BLaER1 treated with 17β-estradiol and CSF1 and Interleukin-3, amounts not matched to agents 10 nM and 100 nM (cell line): Measurements from ENCODE around the gene RNF14.

Experiments used
- H3K27ac ChIP-seq, 11 experiments: shearing (Covaris generic); formaldehyde crosslinking; 2 replicates each; pipeline ENCODE4 v1.8.1; 2022
- H3K27me3 ChIP-seq, 11 experiments: shearing (Covaris generic); formaldehyde crosslinking; 2 replicates each; pipeline ENCODE4 v1.8.1; 2022
- H3K36me3 ChIP-seq, 11 experiments: shearing (Covaris generic); formaldehyde crosslinking; 2 replicates each; pipeline ENCODE4 v1.8.1; 2022
- H3K4me1 ChIP-seq, 10 experiments: shearing (Covaris generic); formaldehyde crosslinking; 2 replicates each; pipeline ENCODE4 v1.8.1; 2022
- H3K4me2 ChIP-seq, 11 experiments: shearing (Covaris generic); formaldehyde crosslinking; 2 replicates each; pipeline ENCODE4 v1.8.1; 2022
- H3K4me3 ChIP-seq, 10 experiments: shearing (Covaris generic); formaldehyde crosslinking; 2 replicates each; pipeline ENCODE4 v1.8.1; 2022
- H3K9ac ChIP-seq, 11 experiments: shearing (Covaris generic); formaldehyde crosslinking; 2 replicates each; pipeline ENCODE4 v1.8.1; 2022
- H3K9me3 ChIP-seq, 11 experiments: shearing (Covaris generic); formaldehyde crosslinking; replicated peaks in 1 of 11; 2 replicates each; pipeline ENCODE4 v1.8.1; 2022
- H4K20me1 ChIP-seq, 11 experiments: shearing (Covaris generic); formaldehyde crosslinking; 2 replicates each; pipeline ENCODE4 v1.8.1; 2022
- Cebpa-rat ChIP-seq, 11 experiments: shearing (Covaris generic); IDR thresholded peaks; 2 replicates each; pipeline ENCODE4 v1.8.1; 2022

The RNF14 gene

DNA sequence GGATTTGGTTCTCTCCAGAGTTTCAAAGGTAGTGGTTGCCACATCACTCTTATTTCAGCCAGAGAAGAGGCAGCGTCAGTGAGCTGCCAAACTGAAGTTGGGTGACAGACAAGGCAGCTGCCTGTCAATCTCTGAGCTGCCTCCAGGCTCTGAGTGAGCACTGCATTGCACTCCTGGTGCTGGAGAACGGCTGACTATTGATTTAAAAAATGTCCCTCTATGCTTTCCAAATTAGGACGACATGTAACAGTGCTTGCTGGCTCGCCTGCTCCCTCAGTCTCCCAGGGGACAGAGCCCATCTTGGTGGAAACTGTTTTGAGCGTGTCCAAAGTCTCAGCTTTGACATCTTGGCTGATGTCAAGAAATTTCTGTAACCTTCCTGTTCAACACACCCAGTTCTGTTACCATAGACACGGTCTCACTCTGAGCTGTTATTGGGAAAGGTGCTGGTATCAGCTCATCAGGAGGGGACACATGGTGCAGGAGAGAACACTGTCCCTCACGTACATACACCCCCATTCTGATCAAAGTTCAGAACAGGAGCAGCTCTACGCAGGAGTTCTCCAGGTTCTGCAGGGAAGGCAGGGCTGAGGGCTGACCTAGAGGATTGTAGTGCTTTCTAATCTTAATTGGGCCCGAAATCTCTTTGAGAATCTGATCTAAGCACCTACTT lies 26.6 kb upstream of the RNF14 start:
- Histone ChIP-seq H3K27ac (peak overlapping the region in 5 of 11 experiments; percentile 3 to 73 (median 70); a peak in 2 of 22 replicates), H3K9me3 (no peaks in the 10 kb centered on the region), H3K4me1 (peaks cover 31 to 92% (median 44%) of the 10 kb centered on the region in 10 experiments), H3K27me3 (no peaks in the 10 kb centered on the region), H3K36me3 (peaks cover 23 to 37% (median 32%) of the 10 kb centered on the region in 11 experiments), H3K4me2 (peak overlapping the region; percentile 51 to 93 (median 64)), H3K4me3 (no peak overlapping the region), H3K9ac (peak overlapping the region in 3 of 11 experiments; percentile 16 to 36 (median 17); a peak in 3 of 22 replicates), H4K20me1 (peaks cover 0 to 9% (median 0%) of the 10 kb centered on the region in 11 experiments; a peak in 5 of 22 replicates)
- no peak for TF ChIP-seq Cebpa-rat (IDR thresholded peaks at IDR 0.05)

DNA sequence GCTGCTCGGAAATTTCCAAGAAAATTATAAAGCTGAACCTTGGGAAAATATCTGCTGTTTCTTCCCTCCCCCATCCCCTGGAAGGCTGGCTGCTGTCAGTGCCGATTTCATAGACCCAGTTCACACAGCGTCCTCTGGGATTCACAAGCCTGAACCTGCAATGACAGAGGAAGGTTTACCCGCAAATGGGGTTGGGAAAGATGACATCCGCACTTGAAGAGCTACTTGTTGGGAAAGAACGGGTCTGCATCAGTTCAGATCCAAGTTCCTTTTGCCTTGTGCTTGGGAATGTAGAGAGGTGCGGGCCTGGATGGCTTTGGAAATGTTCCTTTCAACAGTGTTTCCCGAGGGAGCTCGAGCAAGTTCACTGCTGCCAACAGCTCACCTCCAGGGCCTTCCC lies 24.8 kb upstream of the RNF14 start:
- no peak for TF ChIP-seq Cebpa-rat (IDR thresholded peaks at IDR 0.05)
- Histone ChIP-seq H3K27ac (no peak overlapping the region), H3K4me1 (peaks cover 38 to 99% (median 51%) of the 10 kb centered on the region in 10 experiments), H4K20me1 (peaks cover 0 to 6% (median 0%) of the 10 kb centered on the region in 11 experiments; a peak in 1 of 22 replicates), H3K27me3 (no peaks in the 10 kb centered on the region), H3K4me3 (no peak overlapping the region), H3K9ac (no peak overlapping the region), H3K9me3 (no peaks in the 10 kb centered on the region), H3K4me2 (peak overlapping the region in 2 of 11 experiments; percentile 2 to 92; a peak in 2 of 22 replicates), H3K36me3 (peaks cover 7 to 21% (median 16%) of the 10 kb centered on the region in 11 experiments)

- Histone ChIP-seq H3K9ac (peak overlapping the region in 5 of 11 experiments; percentile 4 to 32 (median 12); a peak in 3 of 22 replicates), H4K20me1 (peaks cover 0 to 1% (median 0%) of the 10 kb centered on the region in 11 experiments; a peak in 1 of 22 replicates), H3K27ac (peak overlapping the region in 5 of 11 experiments; percentile 21 to 55 (median 28); a peak in 8 of 22 replicates), H3K4me2 (peak overlapping the region in 10 of 11 experiments; percentile 10 to 92 (median 46); a peak in 16 of 22 replicates), H3K36me3 (peaks cover 0 to 7% (median under 1%) of the 10 kb centered on the region in 11 experiments; a peak in 8 of 22 replicates), H3K4me1 (peaks cover 34 to 99% (median 51%) of the 10 kb centered on the region in 10 experiments), H3K4me3 (no peak overlapping the region), H3K27me3 (no peaks in the 10 kb centered on the region), H3K9me3 (no peaks in the 10 kb centered on the region)
- no peak for TF ChIP-seq Cebpa-rat (IDR thresholded peaks at IDR 0.05)
Observed at GRCh38 chr5:141945511-141946051, 23.3 kb upstream of the RNF14 start.

DNA sequence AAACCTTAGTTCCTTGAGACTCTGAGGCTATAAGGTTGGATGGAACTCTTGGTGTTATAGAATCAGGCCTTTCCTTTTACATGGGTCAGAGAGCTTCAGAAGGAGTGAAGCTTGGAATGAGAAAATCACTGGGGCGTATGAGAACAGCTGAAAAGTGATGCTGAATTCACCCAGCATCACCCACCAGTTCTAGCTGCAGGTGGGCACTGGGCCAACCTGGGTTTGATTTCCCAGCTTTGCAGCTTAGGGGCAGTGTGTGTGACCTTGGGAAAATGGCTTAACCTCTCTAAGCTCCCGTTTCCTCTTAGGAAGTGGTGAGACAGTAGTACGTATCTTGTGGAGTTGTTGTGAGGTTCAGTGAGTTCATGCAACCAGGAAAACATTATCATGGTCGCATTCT lies 21.6 kb upstream of the RNF14 start:
- Histone ChIP-seq H3K27me3 (no peaks in the 10 kb centered on the region), H3K4me3 (no peak overlapping the region), H3K9ac (no peak overlapping the region), H3K36me3 (peaks cover 0 to 8% (median 0%) of the 10 kb centered on the region in 11 experiments; a peak in 3 of 22 replicates), H3K4me1 (peaks cover 34 to 99% (median 51%) of the 10 kb centered on the region in 10 experiments), H3K27ac (no peak overlapping the region; a peak in 1 of 22 replicates), H3K9me3 (no peaks in the 10 kb centered on the region), H3K4me2 (peak overlapping the region; percentile 2 to 75 (median 39); a peak in 16 of 22 replicates), H4K20me1 (no peaks in the 10 kb centered on the region; a peak in 1 of 22 replicates)
- TF ChIP-seq Cebpa-rat (IDR thresholded peaks at IDR 0.05): no peak

GRCh38 chr5:141948812-141949211 lies 20.1 kb upstream of the RNF14 start:
- H4K20me1 ChIP-seq: no peaks in the 10 kb centered on the region
- no peak overlapping the region for H3K27ac ChIP-seq
- peaks cover 0 to 8% (median 0%) of the 10 kb centered on the region in 11 experiments; a peak in 3 of 22 replicates for H3K36me3 ChIP-seq
- no peaks in the 10 kb centered on the region for H3K27me3 ChIP-seq
- TF ChIP-seq Cebpa-rat (IDR thresholded peaks at IDR 0.05): no peak
- peak overlapping the region in 2 of 11 experiments; percentile 88; a peak in 4 of 22 replicates for H3K4me2 ChIP-seq
- H3K9ac ChIP-seq: no peak overlapping the region
- H3K9me3 ChIP-seq: no peaks in the 10 kb centered on the region
- H3K4me1 ChIP-seq: peaks cover 45 to 100% (median 63%) of the 10 kb centered on the region in 10 experiments
- H3K4me3 ChIP-seq: no peak overlapping the region

- Histone ChIP-seq H3K4me1 (peaks cover 51 to 100% (median 70%) of the 10 kb centered on the region in 10 experiments), H3K27ac (no peak overlapping the region), H3K27me3 (no peaks in the 10 kb centered on the region), H4K20me1 (no peaks in the 10 kb centered on the region), H3K9ac (no peak overlapping the region), H3K36me3 (peaks cover 0 to 8% (median 0%) of the 10 kb centered on the region in 11 experiments; a peak in 2 of 22 replicates), H3K9me3 (no peaks in the 10 kb centered on the region), H3K4me2 (peak overlapping the region in 3 of 11 experiments; percentile 73 to 88 (median 88); a peak in 6 of 22 replicates), H3K4me3 (no peak overlapping the region)
- TF ChIP-seq Cebpa-rat (IDR thresholded peaks at IDR 0.05): no peak
Observed at GRCh38 chr5:141949511-141949910, 19.4 kb upstream of the RNF14 start.

DNA sequence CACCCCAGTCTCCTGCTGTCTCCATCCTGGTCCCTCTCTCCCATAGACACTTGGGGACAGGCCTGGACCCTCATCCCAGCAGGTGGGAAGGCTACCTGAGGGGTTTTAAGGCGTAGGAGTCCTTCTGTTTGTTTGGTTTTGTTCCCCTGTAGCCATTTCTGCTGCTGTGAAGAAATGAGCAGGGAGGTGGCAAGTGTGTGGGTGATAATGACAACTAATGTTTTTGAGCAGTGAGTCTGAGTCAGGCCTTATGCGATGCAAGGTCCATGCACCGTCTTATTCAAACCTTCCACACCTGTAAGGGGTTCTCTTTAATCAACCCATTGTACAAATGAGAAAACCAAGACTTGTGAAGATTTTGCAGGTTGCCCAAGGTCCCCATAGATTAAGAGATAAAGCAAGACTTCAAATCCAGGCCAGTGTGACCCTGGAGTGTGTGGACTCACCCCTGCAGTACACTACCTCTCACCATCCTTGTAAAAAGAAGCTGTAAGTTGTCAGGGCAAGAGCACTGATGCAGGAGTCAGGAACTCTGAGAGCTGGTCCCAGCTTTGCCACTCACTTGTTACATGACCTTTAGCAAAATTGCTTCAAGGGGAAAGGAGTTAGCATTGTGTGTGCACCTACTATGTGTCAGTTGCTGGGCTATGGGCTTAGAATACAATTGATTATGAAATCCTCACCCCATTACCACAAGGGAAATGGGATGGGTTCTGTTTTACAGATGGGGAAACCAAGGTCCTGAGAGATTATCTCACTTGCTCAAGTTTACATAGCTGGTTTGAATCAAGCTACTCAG lies 18.5 kb upstream of the RNF14 start:
- no peak for TF ChIP-seq Cebpa-rat (IDR thresholded peaks at IDR 0.05)
- no peak overlapping the region for H3K4me3 ChIP-seq
- no peak overlapping the region for H3K9ac ChIP-seq
- peak overlapping the region in 1 of 11 experiments; percentile 60; a peak in 1 of 22 replicates for H3K27ac ChIP-seq
- H4K20me1 ChIP-seq: no peaks in the 10 kb centered on the region
- H3K9me3 ChIP-seq: no peaks in the 10 kb centered on the region
- H3K36me3 ChIP-seq: peaks cover 0 to 8% (median 0%) of the 10 kb centered on the region in 11 experiments; a peak in 2 of 22 replicates
- H3K4me1 ChIP-seq: peaks cover 51 to 100% (median 71%) of the 10 kb centered on the region in 10 experiments
- peak overlapping the region; percentile 73 to 90 (median 83); a peak in 21 of 22 replicates for H3K4me2 ChIP-seq
- H3K27me3 ChIP-seq: no peaks in the 10 kb centered on the region

DNA sequence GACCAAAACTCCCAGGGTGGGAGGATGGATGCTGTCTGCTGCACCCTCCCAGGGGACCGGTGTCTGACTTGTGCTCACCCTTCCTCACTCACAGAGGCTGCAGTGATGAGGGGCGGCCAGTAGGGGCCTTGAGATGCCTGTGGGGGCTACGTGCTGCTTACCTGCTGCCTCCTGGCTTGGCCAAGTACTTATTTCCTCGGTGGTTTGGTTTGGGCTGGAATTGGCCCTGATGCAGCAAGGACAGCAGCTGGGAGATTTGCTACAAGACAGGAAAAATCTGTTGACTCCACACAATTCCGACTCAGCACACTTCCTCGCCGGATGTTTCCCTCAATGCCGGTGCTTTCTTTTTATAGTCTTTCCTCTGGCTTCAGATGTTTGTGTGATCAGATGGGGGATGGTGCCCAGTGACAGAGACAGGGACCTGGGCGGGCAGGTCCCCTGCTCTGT lies 17.5 kb upstream of the RNF14 start:
- no peak for TF ChIP-seq Cebpa-rat (IDR thresholded peaks at IDR 0.05)
- peak overlapping the region in 2 of 10 experiments; percentile 9 to 31; a peak in 4 of 20 replicates for H3K4me3 ChIP-seq
- no peaks in the 10 kb centered on the region for H3K9me3 ChIP-seq
- H3K36me3 ChIP-seq: peaks cover 0 to 8% (median 0%) of the 10 kb centered on the region in 11 experiments; a peak in 2 of 22 replicates
- peak overlapping the region; percentile 73 to 90 (median 83) for H3K4me2 ChIP-seq
- no peaks in the 10 kb centered on the region for H4K20me1 ChIP-seq
- peaks cover 51 to 100% (median 62%) of the 10 kb centered on the region in 10 experiments for H3K4me1 ChIP-seq
- H3K27me3 ChIP-seq: no peaks in the 10 kb centered on the region
- H3K9ac ChIP-seq: peak overlapping the region in 7 of 11 experiments; percentile 11 to 57 (median 41); a peak in 10 of 22 replicates
- peak overlapping the region in 10 of 11 experiments; percentile 30 to 73 (median 50); a peak in 18 of 22 replicates for H3K27ac ChIP-seq
